Liver (tissue), 2 donors: ENCODE measurements around the gene SLCO2A1.

Experiments
- CTCF ChIP-seq: fragments of 150-350 bp; IDR thresholded peaks from 2 replicates; pipeline ENCODE4 v1.5.1; 2017; ENCODE audit warnings: improper control_type of control experiment, low read depth, low read length; ENCODE audit not compliant: missing input control
- REST ChIP-seq: IDR thresholded peaks from 2 replicates; pipeline ENCODE4 v1.6.1; 2016; ENCODE audit warnings: antibody characterized with exemption, mild to moderate bottlenecking
- donor health status: healthy.

GRCh38 chr3:133987948-133988484 is 41.7 kb downstream of the SLCO2A1 start:
- TF ChIP-seq REST = no peak
- no peak for TF ChIP-seq CTCF
